ENCODE data around the gene GLI3.

The GLI3 gene

DNA sequence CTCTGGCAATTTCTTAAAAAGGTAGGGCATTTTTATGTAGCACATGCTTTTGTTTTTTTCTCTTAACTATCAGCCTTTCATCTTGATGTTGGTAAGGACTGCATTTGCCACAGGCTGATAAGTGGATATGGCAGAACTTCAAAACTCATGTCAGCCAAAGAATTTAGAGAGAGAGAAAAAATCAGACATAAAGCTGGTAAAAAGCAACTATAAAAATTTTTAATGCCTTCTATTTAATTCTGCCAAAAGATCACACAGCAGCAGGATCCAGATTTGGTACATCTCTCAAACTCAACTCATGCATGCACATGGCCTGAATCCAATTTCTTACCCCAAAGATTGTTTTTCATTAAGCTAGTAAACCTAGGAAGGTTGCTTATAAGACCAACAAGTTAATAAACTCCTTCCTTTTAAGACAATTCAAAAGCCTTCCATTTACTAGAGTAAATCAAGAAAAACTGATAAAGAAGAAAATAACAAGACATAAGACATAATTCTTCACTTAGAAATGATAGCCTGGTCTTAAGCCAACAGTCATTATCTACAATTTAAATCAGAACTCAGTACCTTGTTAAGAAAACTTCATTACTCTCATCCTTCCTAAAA is 69.3 kb downstream of the GLI3 start:
- DNase-seq = no peak

- no peak for DNase-seq
These were observed 69.8 kb downstream of the GLI3 start for GRCh38 chr7:42167206-42167605.

DNA sequence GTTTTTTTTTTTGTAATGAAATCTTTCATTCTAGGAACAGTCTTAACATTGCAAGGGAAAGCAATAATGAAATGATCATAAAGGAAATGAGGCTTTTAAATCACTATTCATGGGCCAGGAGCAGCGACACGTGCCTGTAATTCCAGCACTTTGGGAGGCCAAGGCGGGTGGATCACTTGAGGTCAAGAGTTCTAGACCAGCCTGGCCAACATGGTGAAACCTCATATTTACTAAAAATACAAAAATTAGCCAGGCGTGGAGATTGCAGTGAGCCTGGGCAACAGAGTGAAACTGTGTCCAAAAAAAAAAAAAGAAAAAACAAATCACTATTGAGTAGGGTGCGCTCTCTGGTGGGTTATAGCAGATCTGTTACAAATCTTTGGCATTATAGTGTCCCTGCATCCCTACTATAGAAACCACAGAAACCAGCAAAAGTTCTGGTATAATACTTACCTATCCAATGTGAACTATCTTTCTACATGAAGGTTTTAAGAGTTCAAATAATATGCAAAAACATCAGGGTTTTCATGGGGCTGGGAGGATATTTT is 72.1 kb downstream of the GLI3 start:
- no peak for DNase-seq

DNA sequence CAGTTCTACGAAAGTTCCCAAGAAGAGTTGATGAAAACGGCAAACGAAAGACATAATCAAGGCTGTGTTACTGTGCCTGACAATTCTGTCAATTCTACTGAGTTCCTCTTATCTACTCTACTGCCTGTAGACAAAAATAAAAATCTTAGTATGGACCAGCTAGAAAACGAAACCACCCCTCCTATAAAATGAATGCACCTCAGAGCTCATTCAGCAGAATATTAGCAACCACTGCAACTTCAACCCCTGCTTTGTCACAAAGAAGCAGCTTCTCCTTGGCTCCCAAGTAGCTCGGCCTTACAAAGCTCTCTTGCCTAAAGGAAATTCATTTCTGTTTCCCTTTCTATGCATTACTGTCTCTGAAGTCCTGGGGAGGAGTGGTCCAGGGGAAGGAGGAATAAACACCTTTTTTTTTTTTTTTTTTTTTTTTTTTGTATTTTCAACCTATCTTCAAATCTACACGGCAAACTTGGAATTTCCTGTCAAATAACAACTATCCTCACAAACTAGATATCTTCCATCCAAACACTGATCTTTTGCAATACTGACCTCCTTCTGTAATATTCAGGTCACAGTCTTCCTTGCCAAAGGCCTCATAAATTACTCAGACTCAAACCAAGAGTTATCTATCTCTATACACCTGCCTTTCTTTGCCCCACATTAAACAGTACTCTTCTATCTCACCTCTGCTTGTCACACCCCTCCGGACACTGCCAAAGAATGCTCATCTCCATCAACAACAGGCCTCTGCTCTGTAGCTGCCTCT is 74.3 kb downstream of the GLI3 start:
- no peak for DNase-seq

GRCh38 chr7:42161719-42162118 is 75.3 kb downstream of the GLI3 start:
- DNase-seq = no peak

- DNase-seq = no peak
These were observed 75.9 kb downstream of the GLI3 start for GRCh38 chr7:42161110-42161509.

DNA sequence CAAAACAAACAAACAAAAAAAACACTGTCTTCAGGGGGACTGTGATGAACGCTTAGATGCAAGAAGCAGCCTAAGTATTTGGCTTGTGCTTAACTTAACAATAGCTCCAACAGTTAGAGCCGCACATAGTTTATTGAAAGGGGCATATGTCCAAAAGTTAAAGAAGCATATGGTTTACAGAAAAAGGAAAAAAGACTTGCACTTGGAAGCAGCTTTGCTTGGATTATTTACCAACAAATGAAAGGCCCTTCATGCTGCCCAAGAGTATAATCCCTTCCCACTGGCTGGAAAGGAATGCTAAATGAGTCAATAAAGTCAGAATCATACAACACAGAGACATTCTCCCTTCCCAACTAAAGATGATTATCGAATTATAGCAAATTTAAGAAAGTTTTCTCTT is 77.9 kb downstream of the GLI3 start:
- DNase-seq = no peak

DNA sequence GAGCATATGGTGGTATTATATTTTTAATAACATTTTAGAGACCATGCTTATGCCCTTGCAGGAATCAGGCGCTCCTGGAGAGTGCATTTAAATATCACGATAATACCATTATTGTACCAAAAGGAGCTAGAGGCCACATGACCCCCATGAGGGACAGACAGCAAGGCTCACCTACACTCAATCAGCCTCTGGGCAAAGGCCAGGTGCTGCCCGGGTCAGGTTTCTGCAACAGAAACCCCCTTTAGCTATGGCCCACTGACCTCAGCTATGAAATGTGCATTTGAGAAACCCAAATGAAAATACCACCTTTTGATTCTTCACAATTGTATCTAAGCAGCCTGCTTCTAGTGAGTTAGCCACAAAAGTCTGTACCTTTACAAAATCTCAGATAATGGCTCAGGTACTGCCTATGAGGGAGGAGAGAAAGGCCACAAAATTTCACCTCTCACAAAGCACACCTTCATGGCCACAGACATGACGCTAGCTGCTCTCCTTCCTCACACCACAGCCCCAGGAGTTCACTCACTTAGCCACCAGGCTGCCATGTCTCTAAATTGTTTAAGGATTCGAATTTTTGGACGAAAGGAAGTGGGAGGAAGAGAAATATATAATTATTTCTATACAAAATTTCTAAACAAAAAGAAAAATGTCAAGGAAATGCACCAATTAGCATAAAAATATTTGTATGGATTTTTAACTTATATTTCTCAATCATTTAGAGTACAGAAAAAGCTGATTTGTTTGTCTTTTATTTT is 79.9 kb downstream of the GLI3 start:
- DNase-seq = no peak

DNA sequence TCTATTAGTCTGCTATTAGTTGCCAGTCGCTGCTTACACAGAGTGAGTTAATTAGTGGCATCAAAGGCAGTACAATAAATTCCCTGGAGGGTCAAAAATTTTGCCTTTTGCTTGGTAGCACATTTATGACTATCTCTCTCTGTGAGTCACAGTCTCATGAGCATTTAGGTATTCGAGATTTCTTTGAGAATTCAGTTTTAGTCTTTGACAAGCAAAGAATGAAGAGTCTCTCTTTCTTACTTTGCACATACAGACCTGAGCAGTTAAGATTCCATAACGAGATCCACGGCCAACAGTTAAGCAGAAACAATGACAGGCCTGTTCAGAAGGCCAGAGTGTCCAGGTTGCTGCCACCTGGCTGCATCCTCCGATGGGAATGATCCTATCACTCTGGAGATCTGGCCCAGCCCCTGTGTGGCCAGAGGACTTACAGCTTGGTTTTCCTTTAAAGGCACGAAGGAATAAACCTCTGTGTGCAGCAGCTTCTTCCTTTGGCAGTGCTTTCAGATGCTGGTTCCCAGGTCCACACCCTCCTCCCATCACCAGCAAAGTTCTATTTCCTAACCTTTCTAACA is 80.6 kb downstream of the GLI3 start:
- DNase-seq = no peak

DNA sequence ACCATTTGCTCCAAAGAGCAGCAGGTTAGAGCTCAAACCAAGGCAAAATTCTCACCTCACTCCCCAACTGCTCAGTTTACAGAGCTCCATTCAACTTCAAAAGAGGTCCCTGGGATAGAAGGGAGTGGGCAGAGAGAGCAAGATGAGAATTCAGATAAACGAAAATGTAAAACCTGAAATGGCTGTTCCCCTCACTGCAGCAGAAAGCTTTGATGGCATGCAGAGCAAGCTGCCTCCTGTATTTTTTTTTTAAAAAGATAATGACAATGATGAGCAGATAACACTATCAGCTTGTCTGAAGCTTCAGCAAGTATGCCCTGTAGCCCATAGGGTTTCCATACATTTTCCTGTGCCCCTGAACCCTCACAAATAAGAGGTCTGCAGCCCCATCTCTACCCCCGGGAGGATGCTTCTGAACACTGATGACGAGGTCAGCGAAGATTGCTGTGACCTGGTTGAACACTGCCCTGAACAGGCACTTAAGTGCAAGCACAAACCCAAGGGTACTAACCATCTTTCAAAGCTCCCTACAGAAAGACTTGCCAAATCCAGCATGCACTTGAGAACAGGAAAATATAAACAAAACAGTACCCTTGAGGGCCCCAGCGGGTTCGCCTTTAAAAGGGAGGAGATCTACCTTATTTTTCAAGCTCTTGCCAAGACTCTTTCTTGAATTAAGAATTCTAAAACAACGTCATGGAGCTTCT is 81.3 kb downstream of the GLI3 start:
- no peak for DNase-seq

DNA sequence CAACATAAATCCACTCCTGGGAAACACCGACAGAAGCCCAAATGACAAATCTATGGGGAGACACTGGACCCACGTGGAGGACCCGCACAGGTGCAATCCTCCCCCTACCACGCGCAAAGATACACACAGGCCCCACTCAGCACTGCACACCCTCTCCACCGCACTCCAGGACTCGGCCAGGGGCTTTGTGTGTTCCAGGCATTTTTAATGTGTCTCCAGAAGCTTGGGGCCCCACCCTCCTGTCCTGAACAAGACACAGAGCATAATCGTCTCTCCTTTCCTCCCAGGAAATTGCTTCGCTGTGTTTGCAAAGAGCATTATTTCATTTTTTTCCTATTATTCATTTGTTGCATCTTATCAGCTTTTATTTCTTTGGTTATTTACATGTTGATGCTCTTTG is 82.8 kb downstream of the GLI3 start:
- no peak for DNase-seq

- DNase-seq = no peak
These were observed 84.4 kb downstream of the GLI3 start for GRCh38 chr7:42152329-42153205.

DNA sequence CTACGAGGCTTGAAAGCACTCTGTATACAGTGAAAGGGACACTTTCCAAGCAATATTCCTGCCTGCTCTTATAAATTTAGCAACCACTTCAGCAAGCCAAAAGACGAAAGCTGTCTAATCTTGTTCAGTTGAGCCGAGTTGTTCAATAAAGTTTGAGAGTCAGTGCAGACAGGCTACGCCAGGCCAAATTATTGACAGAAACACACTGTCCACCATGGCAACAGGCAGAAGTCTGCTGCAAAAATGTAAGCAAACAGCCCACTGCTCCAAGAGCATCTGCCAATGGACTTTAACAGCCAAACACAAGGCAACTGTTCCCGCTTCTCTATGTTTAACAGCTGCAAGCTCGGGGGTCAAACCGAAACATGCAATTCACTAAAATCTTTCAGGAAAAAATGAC is 85.7 kb downstream of the GLI3 start:
- no peak for DNase-seq

- no peak for DNase-seq
These were observed 91.5 kb downstream of the GLI3 start for GRCh38 chr7:42145539-42145938.

GRCh38 chr7:42144604-42145003 is 92.4 kb downstream of the GLI3 start:
- DNase-seq = no peak

DNA sequence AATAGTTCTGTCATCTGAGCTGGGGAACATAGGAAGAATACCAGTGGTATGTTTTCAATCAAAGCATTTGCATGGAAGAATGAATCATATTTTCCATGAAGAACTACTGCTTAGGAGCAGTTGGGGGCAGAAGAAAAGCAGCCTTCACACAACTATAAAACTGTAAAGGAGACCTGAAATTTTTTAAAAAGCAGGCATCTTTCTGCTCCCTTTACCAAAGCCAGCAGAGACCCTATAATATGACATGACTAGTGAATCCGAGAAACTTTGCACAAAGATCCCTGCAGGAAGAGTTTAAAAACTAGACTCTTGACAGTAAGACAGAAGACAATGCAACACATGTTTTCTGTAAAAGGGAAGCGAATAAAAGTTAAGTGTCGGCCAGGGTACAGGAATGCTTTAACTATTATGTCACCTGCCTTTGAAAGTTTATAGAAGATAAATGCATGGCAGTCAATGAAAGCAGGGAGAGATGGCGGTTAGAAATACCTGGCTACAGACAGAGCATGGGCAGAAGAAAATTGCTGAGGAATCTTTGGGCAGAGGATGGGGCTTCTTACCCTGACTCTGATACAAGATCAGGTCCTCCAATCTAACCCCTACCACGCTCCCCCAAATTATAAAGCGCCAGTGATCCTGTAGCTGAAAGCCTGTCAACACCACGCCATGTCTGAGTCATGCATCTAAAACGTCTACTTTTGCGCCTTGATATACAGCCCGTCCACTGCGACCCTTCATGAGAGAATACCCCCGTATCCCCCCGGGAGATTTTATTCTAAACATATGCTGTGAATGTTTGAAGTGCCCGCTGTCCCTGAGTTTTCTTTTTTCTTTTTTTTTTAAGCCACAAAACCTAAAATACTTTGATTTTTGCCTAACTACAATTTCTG is 93.1 kb downstream of the GLI3 start:
- no peak for DNase-seq

DNA sequence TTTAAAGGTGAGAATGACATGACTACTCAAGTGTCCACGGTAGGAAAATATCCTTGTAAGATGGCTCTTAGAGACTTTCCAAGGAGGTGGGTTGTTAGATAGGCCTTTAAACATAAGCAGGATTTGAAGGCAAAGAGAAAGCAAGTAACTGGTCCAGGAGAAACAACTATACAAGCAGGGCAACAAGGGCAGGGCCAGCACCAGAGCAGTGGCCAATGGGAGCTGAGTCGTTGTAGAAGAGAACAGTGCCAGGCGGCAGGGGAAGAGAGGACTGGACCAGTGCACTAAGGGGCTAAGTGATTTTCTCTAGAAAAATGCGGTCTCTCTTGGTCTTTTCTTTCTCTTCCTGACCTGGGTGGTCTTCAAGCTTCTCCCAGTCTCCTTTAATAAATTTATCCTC is 94.9 kb downstream of the GLI3 start:
- no peak for DNase-seq

DNA sequence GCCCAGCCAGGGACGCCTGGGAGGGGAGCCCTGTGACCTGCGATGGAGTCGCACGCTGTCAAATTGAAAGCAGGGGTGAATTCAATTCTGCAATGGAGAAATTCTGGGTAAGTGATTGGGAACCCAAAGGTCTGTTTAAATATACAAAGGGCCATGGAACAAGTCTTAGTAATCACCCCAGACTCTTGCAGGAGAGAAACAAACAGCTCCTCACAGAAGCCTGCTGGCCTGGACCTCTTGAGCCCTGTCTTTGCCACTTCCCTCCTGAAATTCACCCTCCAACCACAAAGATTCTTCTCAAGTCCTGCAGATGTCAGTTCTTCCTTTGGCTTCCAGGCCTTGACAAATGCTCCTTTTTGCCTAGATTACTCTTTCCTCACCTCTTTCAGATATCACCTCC is 97.3 kb downstream of the GLI3 start:
- DNase-seq = no peak

DNA sequence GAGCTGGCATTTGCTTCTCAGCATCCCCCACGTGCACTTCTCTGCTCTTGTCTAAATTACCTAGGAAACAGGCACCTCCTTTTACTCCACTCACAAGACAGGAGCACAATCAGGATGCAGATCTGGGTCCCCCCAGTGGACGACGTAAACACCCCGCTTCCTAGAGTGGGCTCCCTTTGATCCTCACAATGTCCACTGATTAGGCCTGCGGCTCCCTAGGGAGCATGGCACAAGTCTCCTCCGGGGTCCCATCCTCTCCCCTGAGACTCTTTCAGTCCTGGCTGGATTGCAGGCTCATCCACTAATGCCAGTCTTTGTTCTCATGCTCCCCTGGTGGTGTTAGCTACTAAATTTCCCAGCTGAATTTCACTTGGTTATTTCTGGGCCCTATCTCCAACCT is 98.3 kb downstream of the GLI3 start:
- no peak for DNase-seq

DNA sequence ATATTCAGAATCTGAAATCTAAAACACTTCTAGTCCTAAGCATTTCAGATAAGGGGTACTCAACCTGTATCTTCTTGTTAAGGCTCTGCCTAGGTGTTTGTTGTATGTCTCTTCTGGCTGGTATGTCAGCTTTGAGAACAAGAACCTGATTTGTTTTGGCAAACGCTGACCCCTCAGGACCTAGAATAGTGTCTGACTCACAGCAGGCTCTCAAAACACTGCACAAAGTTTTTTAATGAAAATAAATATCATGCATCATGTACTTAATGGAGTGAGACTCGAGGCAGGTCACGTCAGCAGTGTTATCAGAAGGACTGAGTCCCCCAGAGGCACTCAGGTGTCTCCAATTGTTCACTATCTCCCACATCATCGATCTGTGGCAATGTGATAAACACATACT is 99.1 kb downstream of the GLI3 start:
- DNase-seq = no peak

GRCh38 chr7:42137431-42137830 is 99.6 kb downstream of the GLI3 start:
- no peak for DNase-seq

Data from stimulated activated CD4-positive, alpha-beta T cell treated with anti-CD3 and anti-CD28 coated beads, Interleukin-4, amount 100 ng/mL, for 24 hours (primary cell).